ENCODE data around the gene CENPI. TPM values are rescaled to one million over a fixed set of nuclear protein-coding genes. Genes with fewer than 3 reads are reported as not detected.

The CENPI gene
- total and polyA plus RNA-seq, 10 of the 15 experiments (the other 5 are each of a cell fraction or from before 2014, with no cell fraction given): 6.9 to 25.8 (median 17.5) TPM

DNA sequence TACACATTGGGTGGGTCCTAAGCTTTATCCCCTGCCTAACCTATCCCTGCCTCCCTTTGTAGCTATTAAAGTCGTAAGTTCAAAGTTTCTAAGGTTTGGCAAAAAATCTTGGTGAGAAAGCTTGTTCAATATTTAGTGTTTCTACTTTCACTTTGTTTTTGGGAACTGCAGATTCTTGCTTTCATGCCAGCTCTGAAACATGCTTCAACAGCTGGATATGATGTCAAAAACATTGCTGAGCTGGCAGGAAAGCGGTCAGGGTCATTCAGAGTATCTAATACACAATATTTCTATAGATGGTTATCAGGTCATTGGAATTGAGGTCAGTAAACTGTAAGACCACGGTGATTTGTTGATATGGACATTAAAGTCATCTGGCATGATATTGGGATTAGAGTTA lies 19.7 kb downstream of the CENPI start (continued):
- no peak for TF ChIP-seq SIN3A (IDR thresholded peaks at IDR 0.05; ENCODE audit: low read depth, low read length)
- TF ChIP-seq SIX5 (IDR thresholded peaks at IDR 0.05; ENCODE audit: low read depth, low read length, severe bottlenecking): no peak
- TF ChIP-seq IRF4 (IDR thresholded peaks at IDR 0.05; ENCODE audit: low read depth, low read length): no peak

DNA sequence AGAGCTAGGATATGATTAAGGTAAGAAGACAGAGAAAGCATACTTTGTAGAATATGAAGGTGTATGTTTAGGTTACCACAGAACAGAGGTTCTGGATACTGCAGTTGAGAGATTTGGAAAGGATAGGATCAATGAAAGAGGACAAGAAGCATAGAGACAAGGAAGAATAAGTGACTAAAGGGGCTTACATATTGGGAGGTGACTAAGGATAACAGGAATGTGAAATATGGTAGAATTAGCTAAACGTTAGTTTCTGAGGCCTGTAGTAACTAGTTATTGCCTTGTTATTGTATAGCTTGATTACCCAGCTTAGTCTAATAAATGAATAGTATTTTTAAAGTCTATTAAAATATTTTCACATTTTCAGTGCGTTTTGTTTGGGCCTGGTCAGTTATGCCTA lies 38.2 kb downstream of the CENPI start:
- no peak for FAIRE-seq
- TF ChIP-seq ATF7 (IDR thresholded peaks at IDR 0.05; ENCODE audit: low read depth): no peak
- TF ChIP-seq, protein P1, sequence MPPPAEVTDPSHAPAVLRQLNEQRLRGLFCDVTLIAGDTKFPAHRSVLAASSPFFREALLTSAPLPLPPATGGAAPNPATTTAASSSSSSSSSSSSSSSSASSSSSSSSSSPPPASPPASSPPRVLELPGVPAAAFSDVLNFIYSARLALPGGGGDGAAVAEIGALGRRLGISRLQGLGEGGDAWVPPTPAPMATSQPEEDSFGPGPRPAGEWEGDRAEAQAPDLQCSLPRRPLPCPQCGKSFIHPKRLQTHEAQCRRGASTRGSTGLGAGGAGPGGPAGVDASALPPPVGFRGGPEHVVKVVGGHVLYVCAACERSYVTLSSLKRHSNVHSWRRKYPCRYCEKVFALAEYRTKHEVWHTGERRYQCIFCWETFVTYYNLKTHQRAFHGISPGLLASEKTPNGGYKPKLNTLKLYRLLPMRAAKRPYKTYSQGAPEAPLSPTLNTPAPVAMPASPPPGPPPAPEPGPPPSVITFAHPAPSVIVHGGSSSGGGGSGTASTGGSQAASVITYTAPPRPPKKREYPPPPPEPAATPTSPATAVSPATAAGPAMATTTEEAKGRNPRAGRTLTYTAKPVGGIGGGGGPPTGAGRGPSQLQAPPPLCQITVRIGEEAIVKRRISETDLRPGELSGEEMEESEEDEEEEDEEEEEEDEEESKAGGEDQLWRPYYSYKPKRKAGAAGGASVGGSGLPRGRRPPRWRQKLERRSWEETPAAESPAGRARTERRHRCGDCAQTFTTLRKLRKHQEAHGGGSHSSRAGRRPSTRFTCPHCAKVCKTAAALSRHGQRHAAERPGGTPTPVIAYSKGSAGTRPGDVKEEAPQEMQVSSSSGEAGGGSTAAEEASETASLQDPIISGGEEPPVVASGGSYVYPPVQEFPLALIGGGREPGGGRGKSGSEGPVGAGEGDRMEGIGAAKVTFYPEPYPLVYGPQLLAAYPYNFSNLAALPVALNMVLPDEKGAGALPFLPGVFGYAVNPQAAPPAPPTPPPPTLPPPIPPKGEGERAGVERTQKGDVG (CRISPR knock-in tag; IDR thresholded peaks at IDR 0.05): no peak
- TF ChIP-seq, protein P2, sequence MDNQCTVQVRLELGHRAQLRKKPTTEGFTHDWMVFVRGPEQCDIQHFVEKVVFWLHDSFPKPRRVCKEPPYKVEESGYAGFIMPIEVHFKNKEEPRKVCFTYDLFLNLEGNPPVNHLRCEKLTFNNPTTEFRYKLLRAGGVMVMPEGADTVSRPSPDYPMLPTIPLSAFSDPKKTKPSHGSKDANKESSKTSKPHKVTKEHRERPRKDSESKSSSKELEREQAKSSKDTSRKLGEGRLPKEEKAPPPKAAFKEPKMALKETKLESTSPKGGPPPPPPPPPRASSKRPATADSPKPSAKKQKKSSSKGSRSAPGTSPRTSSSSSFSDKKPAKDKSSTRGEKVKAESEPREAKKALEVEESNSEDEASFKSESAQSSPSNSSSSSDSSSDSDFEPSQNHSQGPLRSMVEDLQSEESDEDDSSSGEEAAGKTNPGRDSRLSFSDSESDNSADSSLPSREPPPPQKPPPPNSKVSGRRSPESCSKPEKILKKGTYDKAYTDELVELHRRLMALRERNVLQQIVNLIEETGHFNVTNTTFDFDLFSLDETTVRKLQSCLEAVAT (IDR thresholded peaks at IDR 0.05): no peak
- no peak for TF ChIP-seq CBX5 (IDR thresholded peaks at IDR 0.05; ENCODE audit: low read depth)
- TF ChIP-seq, protein P3, sequence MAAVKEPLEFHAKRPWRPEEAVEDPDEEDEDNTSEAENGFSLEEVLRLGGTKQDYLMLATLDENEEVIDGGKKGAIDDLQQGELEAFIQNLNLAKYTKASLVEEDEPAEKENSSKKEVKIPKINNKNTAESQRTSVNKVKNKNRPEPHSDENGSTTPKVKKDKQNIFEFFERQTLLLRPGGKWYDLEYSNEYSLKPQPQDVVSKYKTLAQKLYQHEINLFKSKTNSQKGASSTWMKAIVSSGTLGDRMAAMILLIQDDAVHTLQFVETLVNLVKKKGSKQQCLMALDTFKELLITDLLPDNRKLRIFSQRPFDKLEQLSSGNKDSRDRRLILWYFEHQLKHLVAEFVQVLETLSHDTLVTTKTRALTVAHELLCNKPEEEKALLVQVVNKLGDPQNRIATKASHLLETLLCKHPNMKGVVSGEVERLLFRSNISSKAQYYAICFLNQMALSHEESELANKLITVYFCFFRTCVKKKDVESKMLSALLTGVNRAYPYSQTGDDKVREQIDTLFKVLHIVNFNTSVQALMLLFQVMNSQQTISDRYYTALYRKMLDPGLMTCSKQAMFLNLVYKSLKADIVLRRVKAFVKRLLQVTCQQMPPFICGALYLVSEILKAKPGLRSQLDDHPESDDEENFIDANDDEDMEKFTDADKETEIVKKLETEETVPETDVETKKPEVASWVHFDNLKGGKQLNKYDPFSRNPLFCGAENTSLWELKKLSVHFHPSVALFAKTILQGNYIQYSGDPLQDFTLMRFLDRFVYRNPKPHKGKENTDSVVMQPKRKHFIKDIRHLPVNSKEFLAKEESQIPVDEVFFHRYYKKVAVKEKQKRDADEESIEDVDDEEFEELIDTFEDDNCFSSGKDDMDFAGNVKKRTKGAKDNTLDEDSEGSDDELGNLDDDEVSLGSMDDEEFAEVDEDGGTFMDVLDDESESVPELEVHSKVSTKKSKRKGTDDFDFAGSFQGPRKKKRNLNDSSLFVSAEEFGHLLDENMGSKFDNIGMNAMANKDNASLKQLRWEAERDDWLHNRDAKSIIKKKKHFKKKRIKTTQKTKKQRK (IDR thresholded peaks at IDR 0.05; ENCODE audit: low read depth, low read length): no peak
- no peak for TF ChIP-seq CHD2 (IDR thresholded peaks at IDR 0.05; ENCODE audit: borderline replicate concordance, low read depth, low read length)
- TF ChIP-seq HDAC6 (IDR thresholded peaks at IDR 0.05; ENCODE audit: unreplicated experiment): no peak
- TF ChIP-seq, protein P4, sequence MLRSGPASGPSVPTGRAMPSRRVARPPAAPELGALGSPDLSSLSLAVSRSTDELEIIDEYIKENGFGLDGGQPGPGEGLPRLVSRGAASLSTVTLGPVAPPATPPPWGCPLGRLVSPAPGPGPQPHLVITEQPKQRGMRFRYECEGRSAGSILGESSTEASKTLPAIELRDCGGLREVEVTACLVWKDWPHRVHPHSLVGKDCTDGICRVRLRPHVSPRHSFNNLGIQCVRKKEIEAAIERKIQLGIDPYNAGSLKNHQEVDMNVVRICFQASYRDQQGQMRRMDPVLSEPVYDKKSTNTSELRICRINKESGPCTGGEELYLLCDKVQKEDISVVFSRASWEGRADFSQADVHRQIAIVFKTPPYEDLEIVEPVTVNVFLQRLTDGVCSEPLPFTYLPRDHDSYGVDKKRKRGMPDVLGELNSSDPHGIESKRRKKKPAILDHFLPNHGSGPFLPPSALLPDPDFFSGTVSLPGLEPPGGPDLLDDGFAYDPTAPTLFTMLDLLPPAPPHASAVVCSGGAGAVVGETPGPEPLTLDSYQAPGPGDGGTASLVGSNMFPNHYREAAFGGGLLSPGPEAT (IDR thresholded peaks at IDR 0.05; ENCODE audit: low read depth): no peak
- no peak for TF ChIP-seq BACH1 (IDR thresholded peaks at IDR 0.05; ENCODE audit: borderline replicate concordance)

More for the DNA sequence above, 38.2 kb downstream of the CENPI start:
- intact Hi-C loops (cut with micrococcal nuclease; ENCODE audit: unreplicated experiment) (no loop called here), in situ Hi-C loops (cut with MboI) (no loop called here)
- no peaks in the 10 kb centered on the region for H3K27me3 ChIP-seq (replicated peaks in 1 of 2; ENCODE audit: control insufficient read depth in 2 of 2, insufficient read depth in 2 of 2, low read length in 1 of 2)
- no peak overlapping the region for H3K27ac ChIP-seq (ENCODE audit: control insufficient read depth, insufficient read depth)
- ChIA-PET POLR2A (no interaction called here), CTCF (interaction anchor here (0.7 kb wide), 1 partner anchor 10 kb away, joined by 3 read pairs; no protein-coding TSS in a partner anchor), SMC1A (ENCODE audit: uncharacterized antibody, unreplicated experiment) (no interaction called here), RAD21 (ENCODE audit: unreplicated experiment) (no interaction called here)
- H3K4me3 ChIP-seq: no peak overlapping the region
- H3K79me2 ChIP-seq (ENCODE audit: control insufficient read depth, insufficient read depth, low read length): no peaks in the 10 kb centered on the region
- no peak overlapping the region for H2AFZ ChIP-seq (ENCODE audit: control insufficient read depth, low read depth, low read length)
- no peak overlapping the region for H3K4me2 ChIP-seq (ENCODE audit: control insufficient read depth, insufficient read depth)
- H3K36me3 ChIP-seq (ENCODE audit: control insufficient read depth in 2 of 2, insufficient read depth in 2 of 2, low read length in 1 of 2): peaks cover 0 to 3% of the 10 kb centered on the region in 2 experiments; a peak in 1 of 4 replicates
- H3K4me1 ChIP-seq (ENCODE audit: control insufficient read depth, insufficient read depth, low read length): no peaks in the 10 kb centered on the region
- 62% methylated on average over 2 of the region's 2 CpGs for WGBS (ENCODE audit: insufficient coverage, insufficient replicate concordance, low lambda C conversion rate, missing lambda C conversion rate)
- no TSS peak for BruUV-seq (replicated peaks)
- H3K9me3 ChIP-seq (replicated peaks; ENCODE audit: control insufficient read depth, insufficient read depth, low read length): no peaks in the 10 kb centered on the region
- no peak overlapping the region for H3K9ac ChIP-seq (ENCODE audit: control insufficient read depth, insufficient read depth, low read length)
- ATAC-seq (no peak), DNase-seq (ENCODE audit: low read depth, low spot score) (no peak)
- H4K20me1 ChIP-seq (ENCODE audit: control insufficient read depth, insufficient read depth): no peaks in the 10 kb centered on the region

Data from GM12878 (cell line).